GM19397 (cell line): ENCODE data around the gene TMEM273.

Source experiments
- ATAC-seq: cut with Tn5 transposase; IDR thresholded peaks from one replicate; pipeline ENCODE4 v1.9.1; 2021; ENCODE audit warnings: mild to moderate bottlenecking, moderate library complexity; ENCODE audit not compliant: unreplicated experiment

TMEM273 gene, protein sequence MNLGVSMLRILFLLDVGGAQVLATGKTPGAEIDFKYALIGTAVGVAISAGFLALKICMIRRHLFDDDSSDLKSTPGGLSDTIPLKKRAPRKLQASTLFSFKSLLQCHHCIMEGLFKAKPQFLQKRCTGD

DNA sequence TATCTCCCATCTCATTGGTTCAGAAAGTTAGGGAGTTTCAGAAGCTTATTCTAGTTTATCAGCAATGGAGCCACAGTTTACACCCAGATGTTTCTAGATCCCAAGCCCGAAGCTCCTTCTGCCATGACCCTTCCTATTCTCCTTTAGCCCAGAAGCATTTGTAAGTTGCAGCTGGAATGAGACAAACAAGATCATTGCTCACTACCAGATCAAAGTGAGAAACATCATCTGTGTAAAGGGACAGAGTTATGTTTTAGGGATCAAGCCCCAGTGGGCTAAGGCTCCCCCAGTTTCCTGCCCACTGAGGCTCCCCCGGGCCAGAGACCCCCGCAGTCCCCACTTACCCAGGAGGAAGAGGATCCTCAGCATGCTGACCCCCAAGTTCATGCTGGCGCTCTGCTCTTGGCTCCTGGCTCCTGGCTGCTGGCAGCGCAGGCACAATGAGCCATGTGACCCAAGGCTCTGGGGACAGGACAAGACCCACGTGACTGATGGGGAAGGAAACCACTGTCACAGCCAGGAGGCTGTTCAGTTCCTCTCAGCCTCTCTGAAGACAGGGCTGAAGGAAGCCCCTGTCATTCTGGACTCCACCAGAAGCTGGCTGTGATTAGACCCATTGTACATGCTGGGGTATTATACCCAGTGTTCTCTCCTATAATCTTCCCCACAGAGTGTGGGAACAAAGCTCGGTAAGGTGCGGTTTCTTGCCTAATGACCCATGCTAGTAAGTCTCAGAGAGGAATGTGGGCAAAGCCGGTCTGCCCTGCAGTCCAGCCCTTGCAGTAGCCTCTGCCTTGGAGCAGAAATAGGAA, at the start of gene TMEM273:
TSS of gene TMEM273 (minus strand) at position 442 of the 812 bp plus-strand sequence. CDS start at position 387, 55 bp downstream.
- peak; percentile 75 for ATAC-seq

DNA sequence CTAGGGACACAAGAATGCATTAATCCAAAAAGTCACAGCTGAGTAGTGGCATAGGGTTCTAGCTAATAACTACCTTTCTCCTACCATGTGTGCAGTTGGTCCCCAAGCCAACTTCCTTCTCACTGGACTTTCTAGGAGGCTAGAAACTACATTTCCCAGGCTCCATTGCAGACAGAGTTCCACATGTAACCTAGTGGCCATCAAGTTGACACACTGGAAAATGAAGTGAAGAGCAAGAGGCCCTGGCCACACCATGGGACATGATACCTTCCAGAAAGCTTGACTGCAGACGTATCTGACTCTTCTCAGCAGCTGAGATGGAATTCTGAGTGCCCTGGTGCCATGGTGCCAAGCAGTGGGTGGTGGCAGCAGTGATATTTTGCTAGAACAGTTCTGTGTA, 49.8 kb upstream of the TMEM273 start:
- ATAC-seq, result no peak

DNA sequence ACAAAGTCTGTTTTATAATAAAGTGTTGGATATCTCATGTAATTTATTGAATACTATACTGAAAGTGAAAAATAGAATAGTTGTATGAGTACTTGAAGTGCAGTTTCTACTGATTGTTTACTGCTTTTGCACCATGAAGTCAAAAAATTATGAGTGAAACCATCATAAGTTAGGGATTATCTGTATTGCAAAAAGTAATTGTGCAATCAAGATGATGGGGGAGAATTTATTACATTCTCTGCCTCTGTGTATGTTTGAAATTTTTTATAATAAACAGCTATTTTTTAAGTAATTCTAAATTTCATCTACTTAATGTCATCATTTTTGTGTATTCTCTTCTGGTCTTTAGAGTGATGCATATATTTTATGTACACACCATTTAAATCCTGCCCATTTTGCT, 47.2 kb upstream of the TMEM273 start:
- no peak for ATAC-seq

DNA sequence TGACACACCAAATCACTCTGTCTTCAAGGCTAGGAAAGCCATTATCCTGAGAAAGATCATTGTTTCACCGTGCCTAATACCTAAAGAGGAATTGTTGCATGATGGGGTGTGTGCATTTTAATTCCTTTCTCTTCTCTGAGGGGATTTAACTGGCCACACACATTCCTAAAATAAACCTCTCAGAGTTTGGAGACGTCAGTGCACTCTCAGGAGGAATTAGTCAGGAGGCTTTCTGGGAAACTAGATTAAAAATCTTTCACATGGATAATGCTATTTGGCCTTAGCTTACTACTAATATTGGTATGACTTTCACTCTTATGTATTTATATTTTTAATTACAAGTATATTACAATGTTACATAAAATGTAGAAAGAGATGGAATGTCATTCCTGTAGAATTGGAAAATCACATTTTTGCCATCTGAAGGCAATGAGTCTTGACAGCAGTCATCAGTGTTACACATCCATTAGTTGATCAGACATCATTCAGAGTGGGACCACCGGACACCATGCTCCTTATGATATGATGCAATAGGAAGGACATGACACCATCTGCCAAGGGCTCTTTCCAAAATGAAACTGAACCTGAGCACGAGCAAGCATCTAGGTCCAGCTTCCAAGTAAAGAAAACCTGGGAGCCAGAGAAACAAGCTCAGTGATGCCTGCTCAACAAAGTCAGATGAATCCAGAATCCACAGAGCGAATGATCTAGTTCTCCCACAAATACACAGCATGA, 43.1 kb upstream of the TMEM273 start:
- ATAC-seq, result no peak

DNA sequence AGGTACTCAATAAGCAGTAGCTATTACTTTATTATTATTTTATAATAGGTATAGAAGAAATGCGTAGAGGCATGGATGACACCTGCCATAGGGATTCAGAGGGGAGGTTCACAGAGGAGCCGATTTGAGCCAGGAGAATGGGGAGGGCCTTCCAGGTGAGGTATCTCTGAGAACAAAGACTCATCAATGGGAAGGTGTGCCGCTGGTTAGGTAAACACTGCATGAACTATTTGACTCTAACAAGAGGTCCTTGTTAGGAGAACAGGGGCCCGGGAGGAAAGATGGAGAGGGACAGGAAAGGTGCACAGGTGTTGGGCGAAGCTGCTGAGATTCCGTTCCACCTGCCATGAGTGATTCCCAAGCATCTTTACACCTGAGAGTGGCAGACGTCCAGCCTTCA, 41.8 kb upstream of the TMEM273 start:
- no peak for ATAC-seq

DNA sequence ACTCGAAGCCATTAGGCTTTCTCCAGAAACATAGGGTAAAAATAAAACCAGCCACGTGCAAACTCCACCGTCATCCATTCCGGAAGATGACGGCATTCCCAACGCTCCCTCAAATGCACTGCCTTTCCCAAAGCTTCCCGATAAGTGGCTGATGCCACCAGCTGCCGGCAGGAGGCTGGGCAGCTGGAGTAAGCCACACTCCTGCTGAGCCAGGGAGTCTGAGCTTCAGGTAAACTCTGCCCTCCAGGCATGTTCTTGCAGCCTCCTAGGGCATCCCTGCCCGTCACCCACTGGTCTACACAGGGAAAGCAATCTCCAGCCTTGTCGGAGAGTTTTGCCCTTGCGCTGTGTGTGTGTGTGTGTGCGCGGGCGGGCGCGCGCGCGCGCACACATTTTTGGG, 40.5 kb upstream of the TMEM273 start:
- ATAC-seq, result no peak

DNA sequence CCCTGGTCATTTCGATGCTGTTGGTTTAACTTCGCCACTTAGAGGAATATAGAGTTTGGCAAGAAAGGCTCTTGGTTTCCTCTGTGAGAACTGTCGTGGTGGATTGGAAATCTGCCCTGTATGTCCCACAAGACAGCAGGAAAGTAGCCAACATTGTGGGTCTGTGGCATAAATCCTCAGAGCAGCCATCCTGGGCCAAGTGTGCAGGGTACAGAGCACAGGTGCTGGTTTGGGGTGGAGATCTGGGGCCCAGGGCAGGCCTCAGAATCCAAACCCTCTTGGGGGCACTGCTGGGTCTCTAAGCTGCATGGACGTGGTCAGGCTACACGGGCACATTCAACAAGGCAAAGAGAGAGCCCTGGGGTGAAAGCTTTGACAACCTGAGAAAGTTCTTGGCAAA, 39.2 kb upstream of the TMEM273 start:
- no peak for ATAC-seq

DNA sequence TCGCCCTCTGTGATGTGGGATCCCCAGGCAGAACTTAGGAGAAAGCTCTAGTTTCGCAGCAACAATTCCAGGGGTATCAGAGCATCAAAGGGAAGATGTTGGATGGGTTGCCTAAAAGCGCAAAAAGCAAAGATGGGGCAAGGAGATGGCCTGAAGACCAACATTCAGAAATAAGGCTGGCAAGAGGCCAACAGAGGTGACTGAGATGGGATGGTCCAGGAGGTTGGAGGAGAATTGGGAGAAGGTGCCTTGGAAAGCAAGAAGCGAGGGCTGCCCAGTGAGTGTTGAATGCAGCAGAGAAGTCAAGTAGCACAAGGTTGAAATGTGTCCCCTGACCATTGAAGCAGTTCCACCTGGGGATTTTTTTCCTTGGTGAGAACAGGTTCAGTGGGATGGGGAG, 38.4 kb upstream of the TMEM273 start:
- ATAC-seq, result no peak

DNA sequence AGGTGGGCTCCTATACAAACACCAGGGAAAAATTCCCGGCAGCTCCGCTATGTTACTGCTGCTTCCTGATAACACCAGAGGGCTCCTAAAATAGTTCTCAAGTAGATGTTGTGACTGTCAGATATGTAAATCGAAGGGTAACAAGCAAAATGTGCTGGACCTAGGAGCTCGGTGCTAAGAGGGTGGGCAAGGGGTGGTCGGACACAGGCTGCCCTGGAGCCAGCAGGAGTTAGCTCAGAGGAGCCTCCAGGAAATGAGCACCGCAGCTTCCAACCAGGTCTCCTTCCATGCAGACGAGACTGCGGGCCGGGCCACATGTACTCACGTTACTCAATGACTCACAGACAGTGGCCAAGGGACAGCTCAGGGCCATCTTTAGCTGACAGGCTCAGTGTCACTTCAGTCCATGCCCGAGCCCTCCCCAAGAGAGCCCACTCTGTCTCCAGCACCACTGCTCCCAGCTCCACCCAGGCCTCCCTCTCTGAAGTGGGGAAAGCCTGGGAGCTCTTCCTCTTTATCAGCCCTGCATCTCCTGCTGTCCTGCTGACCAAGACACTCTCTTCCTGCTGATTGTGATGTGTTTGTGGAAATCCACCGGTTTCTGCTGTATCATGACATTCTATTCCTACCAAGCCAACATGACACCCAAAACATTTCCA, 37.2 kb upstream of the TMEM273 start:
- ATAC-seq, result no peak

DNA sequence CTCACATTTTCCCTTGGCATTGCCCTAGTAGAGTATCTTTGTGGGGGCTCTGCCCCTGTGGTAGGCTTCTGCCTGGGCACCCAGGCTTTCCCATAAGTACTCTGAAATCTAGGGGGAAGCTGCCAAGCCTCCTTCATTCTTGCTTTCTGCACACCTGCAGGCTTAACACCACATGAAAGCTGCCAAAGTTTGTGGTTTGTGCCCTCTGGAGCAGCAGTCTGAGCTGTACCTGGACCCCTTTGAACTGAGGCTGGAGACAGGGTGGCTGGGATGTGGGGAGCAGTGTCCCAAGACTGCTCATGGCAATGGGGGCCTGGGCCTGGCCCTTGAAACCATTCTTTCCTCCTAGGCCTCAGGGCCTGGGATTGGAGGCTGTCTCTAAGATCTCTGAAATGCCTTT, 35.0 kb upstream of the TMEM273 start:
- ATAC-seq, result no peak

DNA sequence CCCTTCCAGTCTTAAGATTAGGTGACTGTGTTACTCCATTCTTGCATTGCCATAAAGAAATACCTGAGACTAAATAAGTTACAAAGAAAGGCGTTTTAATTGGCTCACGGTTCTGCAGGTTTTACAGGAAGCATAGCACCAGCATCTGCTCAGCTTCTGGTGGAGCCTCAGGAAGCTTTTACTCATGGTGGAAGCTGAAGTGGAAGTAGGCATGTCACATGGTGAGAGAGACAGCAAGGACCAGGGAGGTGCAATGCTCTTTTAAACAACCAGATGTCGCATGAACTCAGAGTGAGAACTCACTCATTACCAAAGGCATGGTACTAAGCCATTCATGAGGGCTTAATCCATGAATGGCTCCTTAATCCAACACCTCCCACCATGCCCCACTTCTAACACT, 34.0 kb upstream of the TMEM273 start:
- ATAC-seq, result no peak

DNA sequence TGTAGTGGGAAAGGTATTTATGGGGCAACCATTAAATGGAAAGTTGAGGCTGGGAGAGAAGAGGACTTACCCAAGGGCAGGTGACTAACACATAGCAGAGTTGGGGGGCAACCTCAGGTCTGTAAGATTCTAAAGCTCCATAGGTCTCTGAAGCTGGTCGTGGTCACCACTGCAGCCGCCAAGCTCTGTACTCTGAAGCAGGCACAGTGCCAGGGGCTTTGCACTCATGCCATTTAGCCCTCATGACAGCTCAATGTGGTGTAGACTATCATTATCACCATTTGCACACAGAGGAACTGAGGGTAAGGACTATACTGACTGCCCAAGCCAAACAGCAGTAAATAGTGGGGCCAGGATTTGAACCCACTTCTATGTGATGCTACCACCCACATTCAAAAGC, 32.5 kb upstream of the TMEM273 start:
- ATAC-seq, result no peak

DNA sequence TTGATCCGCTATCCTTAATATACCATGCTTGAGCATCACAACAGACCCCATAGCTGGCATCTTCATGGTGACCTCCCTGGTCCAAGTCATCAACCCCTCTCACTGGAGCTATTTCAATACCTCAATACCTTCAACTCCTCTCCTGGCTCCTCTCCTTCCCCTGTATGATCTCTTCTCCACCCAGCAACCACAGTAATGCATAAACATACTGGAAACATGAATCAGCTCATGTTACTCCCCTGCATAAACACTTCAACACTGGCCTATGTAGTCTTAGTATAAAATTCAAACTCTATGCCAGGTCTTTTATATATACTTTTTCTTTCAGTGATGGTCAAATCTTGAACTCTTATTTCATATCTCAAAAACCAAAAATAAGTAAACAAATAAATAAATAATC, 31.8 kb upstream of the TMEM273 start:
- no peak for ATAC-seq

DNA sequence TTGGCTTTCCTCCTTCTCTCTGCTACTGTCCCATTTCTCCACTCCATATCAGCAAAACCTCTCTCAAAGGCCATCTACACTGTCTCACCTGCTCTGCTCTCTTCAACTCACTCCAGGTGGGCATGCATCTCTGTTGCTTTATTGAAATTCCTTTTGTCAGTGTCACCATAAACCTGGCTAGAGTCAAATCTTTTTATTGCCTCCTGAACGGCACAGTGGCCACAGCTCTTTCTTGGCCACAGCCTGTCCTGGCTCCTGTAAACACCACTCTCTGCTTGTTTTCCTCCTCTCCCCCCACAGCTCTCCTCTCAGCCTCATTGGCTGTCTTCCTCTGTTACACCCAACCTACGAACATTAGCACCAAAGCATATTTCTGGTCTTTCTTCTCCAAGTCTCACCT, 31.1 kb upstream of the TMEM273 start:
- no peak for ATAC-seq

DNA sequence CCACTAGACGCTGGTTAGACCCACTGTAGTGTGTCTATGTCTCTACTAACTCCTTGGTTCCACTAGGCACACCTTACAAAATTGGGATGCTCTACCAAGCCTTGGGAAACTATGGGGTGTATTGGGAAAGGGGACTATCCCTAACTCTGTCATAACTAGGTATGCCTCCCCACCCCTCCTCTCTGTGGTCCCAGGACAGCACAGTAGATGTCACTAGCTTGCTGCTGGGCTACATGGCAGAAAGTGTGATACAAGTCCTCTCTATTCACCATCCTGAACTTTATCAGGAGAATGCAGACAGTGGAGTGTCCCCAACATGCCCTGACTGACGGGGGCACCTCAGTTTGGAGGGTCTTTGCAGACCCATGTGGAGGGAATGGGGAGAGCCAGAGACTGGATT, 30.3 kb upstream of the TMEM273 start:
- no peak for ATAC-seq

DNA sequence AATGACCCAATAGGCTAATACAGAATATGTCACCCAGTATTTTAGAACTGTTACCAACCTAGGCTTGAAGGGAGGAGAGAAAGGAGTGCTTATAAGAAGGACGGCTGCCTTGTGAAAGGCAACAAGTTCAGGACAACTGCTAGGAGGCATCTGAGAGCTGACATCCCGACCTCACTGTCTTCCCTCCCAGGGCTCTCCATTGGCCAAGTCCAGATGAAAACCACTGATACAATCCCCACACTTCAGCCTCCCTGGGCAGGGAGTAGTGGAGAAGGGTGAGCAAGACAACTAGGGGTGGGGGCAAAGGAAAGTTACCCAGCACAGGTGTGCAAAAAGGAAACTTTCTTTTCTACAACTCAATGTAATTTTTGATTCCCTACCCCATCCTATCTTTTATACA, 29.5 kb upstream of the TMEM273 start:
- ATAC-seq, result no peak

DNA sequence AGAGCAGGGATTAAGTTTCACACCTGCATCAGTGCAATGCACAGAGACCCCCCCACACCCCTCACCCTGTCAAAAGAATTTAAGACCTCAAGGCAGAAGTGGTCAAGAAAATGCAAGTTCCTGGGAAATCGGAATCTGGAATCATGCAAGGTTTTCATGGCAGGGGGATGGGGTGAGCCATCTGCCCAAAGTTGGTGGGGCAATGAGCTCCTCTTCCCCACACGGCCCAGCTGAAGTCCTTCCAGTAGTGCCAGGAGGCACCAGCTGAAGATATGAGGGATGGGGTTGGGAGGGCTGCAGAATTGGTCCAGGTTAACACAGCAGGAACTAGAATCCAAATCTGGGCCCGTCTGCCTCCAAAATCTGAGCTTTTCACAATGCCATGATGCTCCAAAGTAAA, 25.0 kb upstream of the TMEM273 start:
- no peak for ATAC-seq

DNA sequence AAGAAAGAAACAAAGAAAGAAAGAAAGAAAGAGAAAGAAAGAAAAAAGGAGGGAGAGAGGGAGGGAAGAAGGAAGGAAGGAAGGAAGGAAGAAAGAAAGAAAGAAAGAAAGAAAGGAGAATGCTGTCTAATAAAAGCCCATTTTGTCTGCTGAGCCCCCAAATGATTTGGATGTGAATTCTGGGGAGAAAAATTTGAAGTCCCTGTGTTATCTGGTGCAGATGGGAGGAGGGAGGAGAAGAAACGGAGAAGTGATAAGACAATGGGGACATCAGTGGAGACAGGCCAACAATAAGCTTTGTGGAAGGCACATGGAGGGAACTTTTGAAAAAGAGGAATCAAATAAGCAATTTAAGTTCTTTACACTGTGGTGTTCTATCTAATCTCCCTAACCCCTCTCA, 24.6 kb upstream of the TMEM273 start:
- ATAC-seq, result no peak

DNA sequence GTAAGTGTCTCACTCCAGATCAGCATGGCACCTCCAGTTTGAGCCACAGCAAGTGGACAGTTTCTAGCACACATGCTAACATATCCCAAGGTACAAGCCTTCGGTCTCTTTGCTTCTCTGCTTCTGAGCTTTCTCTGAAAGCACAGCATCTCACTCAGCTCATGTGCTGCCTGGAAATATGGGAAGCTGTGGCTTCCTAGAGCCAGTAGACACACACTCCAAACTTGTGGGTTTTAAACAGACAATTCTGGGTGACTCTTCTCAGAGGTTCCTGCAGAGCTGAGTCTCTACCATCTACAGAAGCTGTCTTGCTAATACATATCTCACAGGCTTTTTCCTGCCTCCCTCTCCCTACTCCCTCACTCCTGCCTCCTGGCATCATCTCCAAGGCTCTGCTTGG, 23.9 kb upstream of the TMEM273 start:
- no peak for ATAC-seq

DNA sequence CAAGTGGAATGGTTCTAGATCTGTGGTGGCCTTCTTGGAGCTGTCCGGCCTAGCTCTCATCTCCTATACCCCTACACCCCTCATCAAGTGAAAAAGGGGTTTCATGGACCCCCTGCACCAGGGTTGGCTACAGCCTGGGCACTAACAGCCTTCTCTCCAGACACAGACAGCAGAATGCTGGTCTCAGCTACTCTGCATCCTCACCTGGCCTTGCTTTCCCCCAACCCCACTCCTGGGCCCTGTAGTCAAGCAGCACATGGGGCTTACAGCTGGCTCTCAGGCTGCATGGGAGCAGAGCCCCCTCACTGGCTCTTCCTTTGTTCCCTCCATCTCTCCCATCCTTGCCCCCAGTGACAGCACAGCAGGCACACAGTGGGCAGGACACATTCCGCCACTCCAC, 20.8 kb upstream of the TMEM273 start:
- ATAC-seq, result no peak

DNA sequence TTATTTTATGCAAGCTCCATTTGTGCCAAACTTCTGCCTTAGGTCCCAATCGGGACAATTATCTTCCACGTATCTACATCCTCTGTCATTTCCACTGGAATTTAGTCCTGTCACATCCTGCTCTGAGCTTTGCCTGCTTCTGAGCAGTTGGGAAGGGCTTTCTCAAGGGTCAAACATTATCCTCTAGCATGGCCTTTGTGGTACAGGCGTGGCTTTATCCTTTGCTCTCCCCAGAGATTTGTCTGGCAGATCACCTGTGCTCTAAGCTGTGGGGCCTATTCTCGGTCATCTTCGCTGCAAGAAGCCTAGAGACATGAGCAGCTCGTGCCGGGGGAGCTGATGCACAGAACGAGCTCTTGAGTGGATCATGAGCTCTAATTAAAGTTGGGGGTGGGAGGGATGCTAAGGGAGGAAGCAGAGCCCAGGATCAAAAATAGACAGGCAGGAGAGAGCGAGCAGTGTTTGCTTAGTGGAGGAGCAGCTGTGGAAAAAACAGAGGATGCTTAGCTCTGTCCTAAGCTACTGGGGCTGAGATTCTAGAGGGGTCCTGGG, 19.8 kb upstream of the TMEM273 start:
- ATAC-seq, result no peak
